GM12873 (cell line): ENCODE measurements around the gene PRRC2A.

Source experiments
- CTCF ChIP-seq: IDR thresholded peaks from 2 replicates; pipeline ENCODE4 v1.5.1; 2012; ENCODE audit warnings: low read depth, mild to moderate bottlenecking, moderate library complexity, low read length, control low read depth; ENCODE audit not compliant: insufficient read depth; ENCODE audit errors: missing control alignments

The PRRC2A gene

DNA sequence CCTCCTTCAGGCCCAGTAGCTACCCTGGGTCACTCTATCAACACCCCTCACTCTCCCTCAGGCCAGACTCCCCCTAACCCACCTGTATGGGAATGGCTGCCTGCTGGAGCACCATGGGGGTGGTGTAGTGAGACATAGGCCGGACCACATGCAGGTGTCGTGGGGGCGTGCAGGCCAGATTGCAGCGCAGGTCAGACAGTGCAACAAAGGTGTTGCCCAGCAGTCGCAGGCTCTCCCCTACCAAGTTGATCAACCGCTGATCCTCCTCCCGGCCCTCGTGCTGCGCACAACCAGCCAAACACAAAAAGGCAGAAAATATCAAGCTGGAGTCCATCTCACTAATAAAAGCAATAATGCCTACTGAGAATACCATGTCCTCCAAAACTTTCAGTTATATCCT, 24.8 kb downstream of the PRRC2A start:
- TF ChIP-seq CTCF: no peak

DNA sequence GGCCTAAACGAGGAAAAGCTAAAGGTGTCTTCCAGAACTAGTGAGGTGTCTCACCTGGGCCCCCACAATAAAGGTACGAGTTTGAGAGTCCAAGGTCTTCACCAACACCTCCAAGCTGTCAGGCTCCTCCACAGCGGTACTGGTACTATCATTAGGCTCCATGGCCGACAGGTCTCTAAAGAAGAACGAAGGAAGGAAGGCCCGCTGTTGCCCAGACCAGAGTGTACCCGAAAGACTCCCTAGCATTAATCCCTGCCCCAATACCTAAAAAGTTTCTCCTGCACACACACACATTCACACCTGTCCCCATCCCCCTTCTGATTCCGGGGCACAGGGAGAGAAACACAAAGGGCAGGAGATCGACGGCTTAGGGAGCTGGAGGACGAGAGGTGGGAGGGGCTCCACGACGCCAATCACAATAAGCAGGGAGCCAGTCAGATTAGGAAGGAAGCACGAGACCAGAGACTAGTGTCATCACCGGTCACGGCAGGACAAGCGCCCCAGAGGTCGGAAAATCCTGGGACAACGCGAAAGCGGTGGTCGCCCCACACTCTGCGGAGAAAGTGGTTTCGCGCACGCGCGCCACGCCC, 31.2 kb downstream of the PRRC2A start:
- no peak for TF ChIP-seq CTCF

- no peak for TF ChIP-seq CTCF
These were observed 32.6 kb downstream of the PRRC2A start for GRCh38 chr6:31652925-31653724.

DNA sequence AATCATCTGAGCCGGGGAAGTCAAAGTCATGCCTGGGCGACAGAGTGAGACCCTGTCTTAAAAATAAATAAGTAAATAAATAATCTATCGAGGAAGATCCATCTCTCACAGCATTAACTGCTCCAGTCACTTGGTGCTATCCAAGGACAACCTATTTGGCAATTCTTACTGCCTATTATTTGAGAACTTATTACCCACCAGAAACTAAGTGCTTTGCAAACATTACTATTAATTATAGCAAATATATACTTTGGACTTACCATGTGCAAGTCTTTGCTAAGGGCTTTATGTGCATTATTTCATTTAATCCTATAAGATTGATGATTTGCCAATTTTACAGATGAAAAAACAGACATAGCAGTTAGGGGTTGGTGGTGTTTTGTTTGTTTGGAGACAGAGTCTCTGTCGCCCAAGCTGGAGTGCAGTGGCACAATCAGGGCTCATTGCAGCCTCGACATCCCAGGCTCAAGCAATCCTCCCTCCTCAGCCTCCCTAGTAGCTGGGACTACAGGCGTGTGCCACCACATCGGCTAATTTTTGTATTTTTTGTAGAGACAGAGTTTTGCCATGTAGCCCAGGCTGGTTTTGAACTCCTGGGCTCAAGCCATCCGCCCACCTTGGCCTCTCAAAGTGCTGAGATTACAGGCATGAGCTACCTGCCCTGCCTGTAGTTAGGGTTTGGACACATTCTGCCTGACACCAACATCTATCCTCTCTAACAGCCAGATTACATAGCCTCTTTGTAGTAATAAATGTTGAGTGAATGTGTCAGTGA, 34.2 kb downstream of the PRRC2A start:
- no peak for TF ChIP-seq CTCF

GRCh38 chr6:31655349-31656237, 35.1 kb downstream of the PRRC2A start, which contains the start of gene APOM:
APOM (plus strand) TSS chr6:31655894; CDS start chr6:31655967, 73 bp downstream.
- TF ChIP-seq CTCF: no peak

DNA sequence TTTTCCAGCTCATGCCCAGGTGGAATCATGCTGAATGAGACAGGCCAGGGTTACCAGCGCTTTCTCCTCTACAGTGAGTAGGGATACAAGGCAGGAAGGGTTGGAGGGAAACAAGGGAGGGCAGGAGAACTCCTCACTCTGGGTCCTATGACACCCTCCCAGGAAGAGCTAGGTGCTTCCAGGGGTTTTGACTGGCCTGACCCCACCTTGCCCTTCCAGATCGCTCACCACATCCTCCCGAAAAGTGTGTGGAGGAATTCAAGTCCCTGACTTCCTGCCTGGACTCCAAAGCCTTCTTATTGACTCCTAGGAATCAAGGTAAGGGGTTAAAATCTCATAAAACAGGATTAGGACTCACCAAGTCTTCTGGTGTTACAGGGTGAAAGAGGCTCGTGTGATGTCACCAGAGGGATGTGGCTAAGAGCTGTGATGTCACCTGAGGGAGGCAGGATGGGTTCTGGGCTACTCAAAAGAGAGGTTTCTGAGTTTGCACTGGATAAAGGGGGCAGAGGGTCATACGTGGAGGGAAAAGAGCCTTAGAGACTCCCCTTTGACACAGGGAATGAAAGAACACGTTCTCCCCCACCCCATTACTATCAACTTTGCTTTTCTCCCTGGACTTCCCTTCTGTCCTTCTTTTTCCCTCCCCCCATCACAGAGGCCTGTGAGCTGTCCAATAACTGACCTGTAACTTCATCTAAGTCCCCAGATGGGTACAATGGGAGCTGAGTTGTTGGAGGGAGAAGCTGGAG, 37.1 kb downstream of the PRRC2A start:
- TF ChIP-seq CTCF: no peak
